Cardiac muscle cell (in vitro differentiated cells and primary cell): ENCODE measurements around the gene KRT72. TPM values are rescaled to one million over a fixed set of nuclear protein-coding genes. Genes with fewer than 3 reads are reported as not detected.

Experiments
- DNase-seq, 2 donors: peaks; one replicate each; pipeline versions ENCODE4 v3.0.0 to v3.0.0-alpha.2; 2010 to 2017; ENCODE audit warnings: low read depth in 1 of 2, low spot score in 1 of 2
- H3K27ac ChIP-seq: fragments of 200-600 bp; sonication (generic); 2 replicates; pipeline ENCODE4 v1.5.1; 2016
- H3K27me3 ChIP-seq: fragments of 200-600 bp; sonication (generic); 2 replicates; pipeline ENCODE4 v1.6.0; 2016; ENCODE audit warnings: control low read depth
- H3K36me3 ChIP-seq: fragments of 200-600 bp; sonication (generic); 2 replicates; pipeline ENCODE4 v1.5.1; 2016; ENCODE audit warnings: control low read depth
- H3K4me1 ChIP-seq: fragments of 200-600 bp; sonication (generic); 2 replicates; pipeline ENCODE4 v1.8.1; 2017; ENCODE audit warnings: low read depth, mild to moderate bottlenecking, mixed run types
- H3K4me3 ChIP-seq: fragments of 200-600 bp; sonication (generic); 2 replicates; pipeline ENCODE4 v1.5.1; 2016; ENCODE audit warnings: mild to moderate bottlenecking
- H3K9me3 ChIP-seq: fragments of 200-600 bp; sonication (generic); 2 replicates; pipeline ENCODE4 v1.5.1; 2017; ENCODE audit warnings: low read depth, mild to moderate bottlenecking, control low read depth
- polyA plus RNA-seq: library from polyadenylated mRNA; unstranded; fragments of >200 nt; fragmentation: Nextera tagmentation; extraction: Ambion mirVana; gene quantifications from 2 replicates; pipeline ENCODE4 v1.2.1, GENCODE V29; 2016
- total RNA-seq: library from RNA; depleted of rRNA; stranded (reverse); fragments of >200 nt; gene quantifications from 2 replicates; pipeline ENCODE4 v1.2.3, GENCODE V29; 2016
- TF ChIP-seq, protein P1 (sequence below): IDR thresholded peaks from 2 replicates; pipeline ENCODE4 v1.5.1; 2012; ENCODE audit warnings: low read depth, mild to moderate bottlenecking, low read length

Gene KRT72
- total and polyA plus RNA-seq, 2 experiments from 2014 or later, result not detected

- TF ChIP-seq, protein P1, sequence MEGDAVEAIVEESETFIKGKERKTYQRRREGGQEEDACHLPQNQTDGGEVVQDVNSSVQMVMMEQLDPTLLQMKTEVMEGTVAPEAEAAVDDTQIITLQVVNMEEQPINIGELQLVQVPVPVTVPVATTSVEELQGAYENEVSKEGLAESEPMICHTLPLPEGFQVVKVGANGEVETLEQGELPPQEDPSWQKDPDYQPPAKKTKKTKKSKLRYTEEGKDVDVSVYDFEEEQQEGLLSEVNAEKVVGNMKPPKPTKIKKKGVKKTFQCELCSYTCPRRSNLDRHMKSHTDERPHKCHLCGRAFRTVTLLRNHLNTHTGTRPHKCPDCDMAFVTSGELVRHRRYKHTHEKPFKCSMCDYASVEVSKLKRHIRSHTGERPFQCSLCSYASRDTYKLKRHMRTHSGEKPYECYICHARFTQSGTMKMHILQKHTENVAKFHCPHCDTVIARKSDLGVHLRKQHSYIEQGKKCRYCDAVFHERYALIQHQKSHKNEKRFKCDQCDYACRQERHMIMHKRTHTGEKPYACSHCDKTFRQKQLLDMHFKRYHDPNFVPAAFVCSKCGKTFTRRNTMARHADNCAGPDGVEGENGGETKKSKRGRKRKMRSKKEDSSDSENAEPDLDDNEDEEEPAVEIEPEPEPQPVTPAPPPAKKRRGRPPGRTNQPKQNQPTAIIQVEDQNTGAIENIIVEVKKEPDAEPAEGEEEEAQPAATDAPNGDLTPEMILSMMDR, result no peak
- Histone ChIP-seq H3K9me3 (no peaks in the 10 kb centered on the region), H3K4me1 (peaks cover 7% of the 10 kb centered on the region), H3K27ac (no peak overlapping the region), H3K36me3 (no peaks in the 10 kb centered on the region), H3K27me3 (peaks cover 8% of the 10 kb centered on the region), H3K4me3 (no peak overlapping the region)
- DNase-seq, result no peak
These were observed 32.1 kb upstream of the KRT72 start for GRCh38 chr12:52633383-52633782.

DNA sequence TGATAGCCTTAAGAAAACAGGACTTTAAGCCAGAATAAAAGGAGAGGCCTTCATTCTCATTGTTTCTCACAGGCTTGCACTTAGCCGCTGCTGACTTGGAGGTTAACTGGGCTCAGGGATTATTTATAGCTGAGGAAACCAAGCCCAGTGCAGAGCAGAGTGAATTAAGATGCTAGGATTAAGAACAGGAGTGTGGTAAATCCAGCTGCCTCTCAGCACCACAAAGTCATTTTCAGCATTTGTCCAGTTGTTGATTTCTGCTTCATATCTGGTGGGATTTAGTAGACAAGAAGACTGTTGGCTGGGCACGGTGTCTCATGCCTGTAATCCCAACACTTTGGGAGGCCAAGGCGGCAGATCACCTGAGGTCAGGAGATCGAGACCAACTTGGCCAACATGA lies 31.4 kb upstream of the KRT72 start:
- Histone ChIP-seq H3K27ac (no peak overlapping the region), H3K4me3 (no peak overlapping the region), H3K4me1 (peaks cover 7% of the 10 kb centered on the region), H3K36me3 (no peaks in the 10 kb centered on the region), H3K27me3 (peaks cover 11% of the 10 kb centered on the region), H3K9me3 (no peaks in the 10 kb centered on the region)
- no peak for DNase-seq
- TF ChIP-seq, protein P1, result no peak

DNA sequence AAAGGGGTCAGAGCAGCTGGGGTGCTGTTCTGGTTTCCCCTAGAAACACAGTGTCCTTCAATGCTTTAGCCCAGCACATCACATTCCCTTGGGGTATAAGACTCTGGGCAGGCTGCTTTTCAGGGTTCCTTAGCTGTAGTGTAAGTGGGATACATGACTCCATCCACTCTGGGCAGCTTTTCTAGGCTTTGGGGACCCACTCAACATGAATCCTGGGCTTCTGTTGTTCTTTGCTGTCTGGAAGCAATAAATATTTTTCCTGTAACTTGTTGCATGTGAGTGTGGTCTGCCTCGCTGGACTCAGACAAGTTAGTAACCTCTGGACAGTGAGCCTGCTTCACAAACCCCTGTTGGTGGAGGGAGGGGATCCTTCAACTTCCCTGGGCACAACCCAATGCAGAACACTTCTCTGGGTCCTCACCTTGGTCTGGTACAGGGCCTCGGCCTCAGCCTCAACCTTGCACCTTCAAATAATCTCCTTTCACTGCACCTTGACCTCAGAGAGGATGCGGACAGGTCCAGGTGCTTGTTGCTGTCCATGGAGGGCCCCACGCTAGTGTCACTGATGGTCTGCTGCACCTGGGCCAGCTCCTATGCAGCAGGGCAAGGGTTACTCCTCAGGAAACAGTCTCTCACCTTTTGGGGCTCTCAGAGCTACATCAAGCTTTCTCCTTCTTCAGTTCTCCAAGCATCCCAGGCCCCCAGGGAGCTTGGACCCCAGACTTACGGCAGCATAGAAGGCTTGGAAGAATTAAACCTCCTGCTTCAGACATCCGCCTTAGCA lies 30.6 kb upstream of the KRT72 start:
- H3K36me3 ChIP-seq, result no peaks in the 10 kb centered on the region
- TF ChIP-seq, protein P1, result no peak
- peaks cover 11% of the 10 kb centered on the region for H3K27me3 ChIP-seq
- no peaks in the 10 kb centered on the region for H3K9me3 ChIP-seq
- H3K27ac ChIP-seq, result no peak overlapping the region
- no peak overlapping the region for H3K4me3 ChIP-seq
- H3K4me1 ChIP-seq, result peaks cover under 1% of the 10 kb centered on the region
- DNase-seq, result no peak

DNA sequence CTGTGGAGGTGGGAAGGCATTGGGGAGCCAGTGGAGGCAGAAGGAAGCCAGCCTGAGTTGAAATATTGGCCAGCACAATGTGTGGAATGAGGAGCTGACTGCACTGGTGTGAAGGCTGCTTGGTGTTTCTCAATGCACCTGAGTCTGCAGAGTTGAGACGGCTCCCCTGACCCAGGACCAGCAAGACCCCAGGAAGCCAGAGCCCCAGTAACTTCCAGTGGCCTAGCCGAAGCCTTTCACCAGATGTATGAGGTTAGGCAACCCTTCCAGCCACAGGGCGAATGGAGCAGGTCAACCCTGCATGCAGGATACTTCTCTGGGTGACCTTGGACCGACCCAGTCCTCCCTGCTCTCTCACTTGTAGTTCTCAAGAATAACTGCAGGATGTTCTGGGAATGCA lies 30.0 kb upstream of the KRT72 start:
- no peaks in the 10 kb centered on the region for H3K36me3 ChIP-seq
- H3K27me3 ChIP-seq, result peaks cover 17% of the 10 kb centered on the region
- no peaks in the 10 kb centered on the region for H3K9me3 ChIP-seq
- no peaks in the 10 kb centered on the region for H3K4me1 ChIP-seq
- no peak for DNase-seq
- H3K27ac ChIP-seq, result no peak overlapping the region
- H3K4me3 ChIP-seq, result no peak overlapping the region
- TF ChIP-seq, protein P1, result no peak

DNA sequence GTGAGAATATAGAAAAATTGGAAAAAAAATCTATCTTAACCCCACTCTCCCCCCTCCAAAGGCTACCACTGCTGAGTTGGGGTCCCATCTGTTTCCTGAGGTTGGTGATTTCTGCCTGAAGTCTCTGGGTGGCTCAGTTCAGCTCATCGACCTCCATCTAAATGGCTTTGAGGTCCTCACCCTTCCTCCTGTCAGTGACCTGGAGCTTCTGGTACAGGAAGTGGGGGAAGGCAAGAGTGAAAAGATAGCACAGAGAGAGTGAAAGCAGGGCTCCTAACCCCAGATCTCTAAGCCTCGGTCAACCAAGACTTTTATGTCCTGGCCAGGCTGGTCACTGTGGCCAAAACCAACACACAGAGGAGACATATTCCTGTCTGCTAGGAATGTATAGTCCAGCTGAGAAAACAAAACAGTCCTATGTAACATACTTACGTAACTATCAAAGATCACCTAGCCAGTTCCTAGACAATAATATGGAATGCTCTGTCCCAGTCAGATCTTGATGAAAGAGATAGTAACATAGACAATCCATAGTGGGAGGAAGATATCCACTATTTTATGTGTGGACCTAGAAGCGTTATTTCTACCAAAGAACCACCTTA lies 29.4 kb upstream of the KRT72 start:
- H3K4me3 ChIP-seq, result no peak overlapping the region
- no peaks in the 10 kb centered on the region for H3K9me3 ChIP-seq
- no peaks in the 10 kb centered on the region for H3K4me1 ChIP-seq
- no peak for DNase-seq
- TF ChIP-seq, protein P1, result no peak
- no peaks in the 10 kb centered on the region for H3K36me3 ChIP-seq
- H3K27me3 ChIP-seq, result peaks cover 17% of the 10 kb centered on the region
- no peak overlapping the region for H3K27ac ChIP-seq
